ENCODE measurements around the gene TBC1D9.

TBC1D9 gene

GRCh38 chr4:140706665-140707064, 49.5 kb downstream of the TBC1D9 start:
- H3K79me2 ChIP-seq (ENCODE audit: insufficient read depth, low read length): no peaks in the 10 kb centered on the region
- H4K20me1 ChIP-seq (ENCODE audit: low read depth, low read length): no peaks in the 10 kb centered on the region
- no peak overlapping the region for H3K4me3 ChIP-seq (ENCODE audit: insufficient read depth, low read length, poor library complexity, severe bottlenecking)
- no peaks in the 10 kb centered on the region for H3K9me2 ChIP-seq (replicated peaks; ENCODE audit: insufficient read depth, low read length)
- no peak overlapping the region for H2AFZ ChIP-seq (ENCODE audit: low read depth, low read length, severe bottlenecking)
- no peak for TF ChIP-seq EZH2phosphoT487 (conservative IDR thresholded peaks at IDR 0.05; ENCODE audit: low read length)
- TF ChIP-seq, protein P1, sequence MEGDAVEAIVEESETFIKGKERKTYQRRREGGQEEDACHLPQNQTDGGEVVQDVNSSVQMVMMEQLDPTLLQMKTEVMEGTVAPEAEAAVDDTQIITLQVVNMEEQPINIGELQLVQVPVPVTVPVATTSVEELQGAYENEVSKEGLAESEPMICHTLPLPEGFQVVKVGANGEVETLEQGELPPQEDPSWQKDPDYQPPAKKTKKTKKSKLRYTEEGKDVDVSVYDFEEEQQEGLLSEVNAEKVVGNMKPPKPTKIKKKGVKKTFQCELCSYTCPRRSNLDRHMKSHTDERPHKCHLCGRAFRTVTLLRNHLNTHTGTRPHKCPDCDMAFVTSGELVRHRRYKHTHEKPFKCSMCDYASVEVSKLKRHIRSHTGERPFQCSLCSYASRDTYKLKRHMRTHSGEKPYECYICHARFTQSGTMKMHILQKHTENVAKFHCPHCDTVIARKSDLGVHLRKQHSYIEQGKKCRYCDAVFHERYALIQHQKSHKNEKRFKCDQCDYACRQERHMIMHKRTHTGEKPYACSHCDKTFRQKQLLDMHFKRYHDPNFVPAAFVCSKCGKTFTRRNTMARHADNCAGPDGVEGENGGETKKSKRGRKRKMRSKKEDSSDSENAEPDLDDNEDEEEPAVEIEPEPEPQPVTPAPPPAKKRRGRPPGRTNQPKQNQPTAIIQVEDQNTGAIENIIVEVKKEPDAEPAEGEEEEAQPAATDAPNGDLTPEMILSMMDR (IDR thresholded peaks at IDR 0.05; ENCODE audit: insufficient read depth, low read length, poor library complexity, severe bottlenecking): no peak
- no peaks in the 10 kb centered on the region for H3K9me3 ChIP-seq (ENCODE audit: insufficient read depth, low read length)
- no peaks in the 10 kb centered on the region for H3F3A ChIP-seq (ENCODE audit: insufficient read depth)
- no peak overlapping the region for H3K27ac ChIP-seq (ENCODE audit: low read depth, low read length)
- no peak overlapping the region for H3K4me2 ChIP-seq (ENCODE audit: low read depth, low read length, poor library complexity, severe bottlenecking)
- no peaks in the 10 kb centered on the region for H3K27me3 ChIP-seq (ENCODE audit: low read length)
- H3K36me3 ChIP-seq (ENCODE audit: low read length): no peaks in the 10 kb centered on the region
- no peak overlapping the region for H3K9ac ChIP-seq (ENCODE audit: low read length)

DNA sequence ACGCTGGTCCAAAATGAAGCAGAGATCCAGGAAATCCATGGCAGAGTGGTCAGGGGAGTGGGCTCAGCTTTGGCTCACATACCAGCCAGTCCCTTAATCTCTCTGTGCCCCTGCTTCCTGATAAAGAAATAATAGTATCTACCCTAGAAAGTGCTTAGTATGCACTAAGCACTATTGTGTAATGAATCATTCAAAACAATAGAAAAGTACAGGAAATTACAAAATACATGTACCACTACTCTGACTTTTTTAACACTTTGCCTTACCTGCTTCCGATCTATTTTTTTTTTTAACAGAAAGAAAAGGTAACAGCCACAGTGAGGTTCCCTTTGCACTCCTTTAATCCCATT, 49.9 kb downstream of the TBC1D9 start:
- Histone ChIP-seq H3K9me2 (replicated peaks; ENCODE audit: insufficient read depth, low read length) (no peaks in the 10 kb centered on the region), H3K27me3 (ENCODE audit: low read length) (no peaks in the 10 kb centered on the region), H3K9ac (ENCODE audit: low read length) (no peak overlapping the region), H3K4me3 (ENCODE audit: insufficient read depth, low read length, poor library complexity, severe bottlenecking) (no peak overlapping the region), H3K4me2 (ENCODE audit: low read depth, low read length, poor library complexity, severe bottlenecking) (no peak overlapping the region), H2AFZ (ENCODE audit: low read depth, low read length, severe bottlenecking) (no peak overlapping the region), H4K20me1 (ENCODE audit: low read depth, low read length) (no peaks in the 10 kb centered on the region), H3F3A (ENCODE audit: insufficient read depth) (no peaks in the 10 kb centered on the region), H3K79me2 (ENCODE audit: insufficient read depth, low read length) (no peaks in the 10 kb centered on the region), H3K27ac (ENCODE audit: low read depth, low read length) (no peak overlapping the region), H3K36me3 (ENCODE audit: low read length) (no peaks in the 10 kb centered on the region), H3K9me3 (ENCODE audit: insufficient read depth, low read length) (no peaks in the 10 kb centered on the region)
- TF ChIP-seq, protein P1 (IDR thresholded peaks at IDR 0.05; ENCODE audit: insufficient read depth, low read length, poor library complexity, severe bottlenecking): no peak
- no peak for TF ChIP-seq EZH2phosphoT487 (conservative IDR thresholded peaks at IDR 0.05; ENCODE audit: low read length)

DNA sequence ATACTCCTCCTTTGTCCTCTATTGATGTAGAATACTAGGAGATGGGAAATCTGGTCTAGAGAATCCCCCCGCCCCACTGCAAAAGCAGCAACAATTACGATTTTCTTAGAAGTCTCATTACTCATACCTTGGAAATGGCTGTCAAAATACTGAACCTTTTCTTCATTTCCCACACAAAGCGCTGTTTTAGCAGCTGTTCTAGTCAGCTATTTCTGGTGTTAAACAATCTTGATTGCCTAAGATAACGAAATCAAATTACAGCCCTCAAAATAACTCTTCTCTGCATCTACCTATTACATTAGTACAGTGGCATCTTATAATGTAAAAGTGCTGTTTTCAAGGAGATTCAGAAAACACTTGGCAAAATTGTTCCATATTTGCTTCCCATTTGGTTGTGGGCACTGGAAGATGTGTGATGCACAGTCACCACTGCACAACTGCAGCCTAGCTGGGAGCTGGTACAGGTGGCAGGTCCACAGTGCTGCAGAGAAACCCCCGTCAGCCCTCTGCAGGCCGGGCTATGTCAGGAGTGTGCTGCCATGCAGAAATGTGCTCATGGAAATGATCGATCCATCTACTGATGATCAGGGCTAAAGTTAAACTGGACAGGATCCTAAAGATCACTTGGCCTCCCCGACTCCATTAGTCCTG, 50.4 kb downstream of the TBC1D9 start:
- no peak for TF ChIP-seq EZH2phosphoT487 (conservative IDR thresholded peaks at IDR 0.05; ENCODE audit: low read length)
- H4K20me1 ChIP-seq (ENCODE audit: low read depth, low read length): no peaks in the 10 kb centered on the region
- H3K9ac ChIP-seq (ENCODE audit: low read length): no peak overlapping the region
- H3F3A ChIP-seq (ENCODE audit: insufficient read depth): no peaks in the 10 kb centered on the region
- no peaks in the 10 kb centered on the region for H3K9me2 ChIP-seq (replicated peaks; ENCODE audit: insufficient read depth, low read length)
- H3K4me3 ChIP-seq (ENCODE audit: insufficient read depth, low read length, poor library complexity, severe bottlenecking): no peak overlapping the region
- H3K36me3 ChIP-seq (ENCODE audit: low read length): no peaks in the 10 kb centered on the region
- H2AFZ ChIP-seq (ENCODE audit: low read depth, low read length, severe bottlenecking): no peak overlapping the region
- no peak overlapping the region for H3K4me2 ChIP-seq (ENCODE audit: low read depth, low read length, poor library complexity, severe bottlenecking)
- H3K79me2 ChIP-seq (ENCODE audit: insufficient read depth, low read length): no peaks in the 10 kb centered on the region
- no peaks in the 10 kb centered on the region for H3K27me3 ChIP-seq (ENCODE audit: low read length)
- no peaks in the 10 kb centered on the region for H3K9me3 ChIP-seq (ENCODE audit: insufficient read depth, low read length)
- no peak overlapping the region for H3K27ac ChIP-seq (ENCODE audit: low read depth, low read length)

DNA sequence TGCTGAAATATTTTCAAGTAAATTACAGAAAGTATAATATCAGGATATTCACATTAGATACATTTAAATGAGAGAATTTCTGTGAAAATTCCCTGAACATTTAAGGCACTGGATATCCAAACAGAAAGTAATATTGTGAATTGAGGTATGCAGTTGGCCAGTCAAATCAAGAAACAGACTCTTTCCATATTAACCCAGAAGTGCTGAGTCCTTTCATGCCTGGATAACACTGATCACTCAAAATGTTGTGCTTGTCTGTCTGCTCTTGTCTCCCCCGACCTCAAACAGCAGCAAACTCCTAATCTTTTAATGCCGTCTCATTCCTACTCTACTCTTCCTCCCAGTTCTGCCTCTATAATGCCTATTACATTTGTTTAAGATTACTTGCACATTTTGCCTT, 51.2 kb downstream of the TBC1D9 start:
- H3K27me3 ChIP-seq (ENCODE audit: low read length): no peaks in the 10 kb centered on the region
- no peaks in the 10 kb centered on the region for H4K20me1 ChIP-seq (ENCODE audit: low read depth, low read length)
- no peak overlapping the region for H3K27ac ChIP-seq (ENCODE audit: low read depth, low read length)
- H3K9me2 ChIP-seq (replicated peaks; ENCODE audit: insufficient read depth, low read length): no peaks in the 10 kb centered on the region
- no peaks in the 10 kb centered on the region for H3K9me3 ChIP-seq (ENCODE audit: insufficient read depth, low read length)
- no peak overlapping the region for H3K4me3 ChIP-seq (ENCODE audit: insufficient read depth, low read length, poor library complexity, severe bottlenecking)
- TF ChIP-seq, protein P1 (IDR thresholded peaks at IDR 0.05; ENCODE audit: insufficient read depth, low read length, poor library complexity, severe bottlenecking): no peak
- TF ChIP-seq EZH2phosphoT487 (conservative IDR thresholded peaks at IDR 0.05; ENCODE audit: low read length): no peak
- H3K9ac ChIP-seq (ENCODE audit: low read length): no peak overlapping the region
- H3K36me3 ChIP-seq (ENCODE audit: low read length): no peaks in the 10 kb centered on the region
- H3K79me2 ChIP-seq (ENCODE audit: insufficient read depth, low read length): no peaks in the 10 kb centered on the region
- no peaks in the 10 kb centered on the region for H3F3A ChIP-seq (ENCODE audit: insufficient read depth)
- no peak overlapping the region for H2AFZ ChIP-seq (ENCODE audit: low read depth, low read length, severe bottlenecking)
- no peak overlapping the region for H3K4me2 ChIP-seq (ENCODE audit: low read depth, low read length, poor library complexity, severe bottlenecking)

All from SU-DHL-6 (cell line).